Fibroblast of skin of left biceps (primary cell): ENCODE results near the gene MAPKBP1.
"Not testable (repeated sequence)": the region's sequence is repeated elsewhere in the genome, so short reads cannot be mapped to it uniquely, and the experiment has no call there.

Experiments used
- DNase-seq, 2 experiments: peaks; one replicate each; pipeline ENCODE4 v3.0.0-alpha.2; 2013; ENCODE audit warnings: low read depth in 2 of 2

MAPKBP1 gene

GRCh38 chr15:41827880-41828806 is 53.9 kb downstream of the MAPKBP1 start, which contains the start of gene JMJD7:
Gene JMJD7 (plus strand): TSS chr15:41828092. CDS start chr15:41828125, 33 bp downstream.
- peak; percentile 51 to 53 for DNase-seq

- DNase-seq = no peak
These were observed 54.5 kb downstream of the MAPKBP1 start for GRCh38 chr15:41828807-41829141.

- DNase-seq = no peak
These were observed 55.8 kb downstream of the MAPKBP1 start for GRCh38 chr15:41829959-41830646.

- not testable (repeated sequence) for DNase-seq
These were observed 57.0 kb downstream of the MAPKBP1 start for GRCh38 chr15:41831291-41831690.

GRCh38 chr15:41832208-41832607 is 57.9 kb downstream of the MAPKBP1 start:
- DNase-seq = no peak

GRCh38 chr15:41832875-41833274 is 58.6 kb downstream of the MAPKBP1 start:
- no peak for DNase-seq

GRCh38 chr15:41834096-41834495 is 59.8 kb downstream of the MAPKBP1 start:
- no peak for DNase-seq

GRCh38 chr15:41836073-41836472 is 61.8 kb downstream of the MAPKBP1 start:
- no peak for DNase-seq

GRCh38 chr15:41836713-41837454 is 62.6 kb downstream of the MAPKBP1 start:
- DNase-seq = no peak

GRCh38 chr15:41838400-41838897 is 64.2 kb downstream of the MAPKBP1 start, which contains the start of gene PLA2G4B:
Gene PLA2G4B (plus strand): TSS chr15:41838847. CDS start chr15:41838914, 67 bp downstream.
- no peak for DNase-seq

- DNase-seq = no peak
These were observed 65.7 kb downstream of the MAPKBP1 start for GRCh38 chr15:41839781-41840491.

GRCh38 chr15:41840673-41841072 is 66.4 kb downstream of the MAPKBP1 start:
- DNase-seq = no peak

GRCh38 chr15:41841131-41841530 is 66.8 kb downstream of the MAPKBP1 start:
- no peak for DNase-seq

- no peak for DNase-seq
These were observed 67.9 kb downstream of the MAPKBP1 start for GRCh38 chr15:41842229-41842628.

- no peak for DNase-seq
These were observed 69.3 kb downstream of the MAPKBP1 start for GRCh38 chr15:41843571-41843970.

- no peak for DNase-seq
These were observed 70.5 kb downstream of the MAPKBP1 start for GRCh38 chr15:41844814-41845213.

- no peak for DNase-seq
These were observed 72.9 kb downstream of the MAPKBP1 start for GRCh38 chr15:41847206-41847605.

- DNase-seq = no peak
These were observed 73.7 kb downstream of the MAPKBP1 start for GRCh38 chr15:41847981-41848380.

- DNase-seq = no peak
These were observed 74.3 kb downstream of the MAPKBP1 start for GRCh38 chr15:41848631-41849030.

- no peak for DNase-seq
These were observed 74.9 kb downstream of the MAPKBP1 start for GRCh38 chr15:41849204-41849603.

- DNase-seq = no peak
These were observed 75.6 kb downstream of the MAPKBP1 start for GRCh38 chr15:41849861-41850260.
